WERI-Rb-1 (cell line): Measurements from ENCODE around the gene TTBK1.

Experiments
- DNase-seq: peaks from one replicate; pipeline ENCODE4 v3.0.0-alpha.2; 2020
- H3K27ac ChIP-seq: fragments of 250-450 bp; sonication (Bioruptor Pico); 2 replicates; pipeline ENCODE4 v1.5.1; 2020; ENCODE audit warnings: mild to moderate bottlenecking, moderate library complexity
- H3K27me3 ChIP-seq: fragments of 250-450 bp; sonication (Bioruptor Pico); 2 replicates; pipeline ENCODE4 v1.5.1; 2021; ENCODE audit warnings: mild to moderate bottlenecking, low read depth, moderate library complexity; ENCODE audit not compliant: insufficient read depth, severe bottlenecking
- H3K36me3 ChIP-seq: fragments of 250-450 bp; sonication (Bioruptor Pico); 2 replicates; pipeline ENCODE4 v1.5.1; 2020; ENCODE audit warnings: mild to moderate bottlenecking, moderate library complexity
- H3K4me3 ChIP-seq: 2 replicates; pipeline ENCODE4 v1.5.1; 2011; ENCODE audit warnings: low read depth, mild to moderate bottlenecking, control low read depth, low read length
- H3K9me3 ChIP-seq: fragments of 250-450 bp; sonication (Bioruptor Pico); 2 replicates; pipeline ENCODE4 v1.5.1; 2021; ENCODE audit warnings: mild to moderate bottlenecking, moderate library complexity; ENCODE audit not compliant: severe bottlenecking
- CTCF ChIP-seq: IDR thresholded peaks from 2 replicates; pipeline ENCODE4 v1.5.1; 2011; ENCODE audit warnings: low read depth, mild to moderate bottlenecking, control low read depth, inconsistent platforms, low read length

The TTBK1 gene

GRCh38 chr6:43235841-43236240, 7.4 kb upstream of the TTBK1 start:
- Histone ChIP-seq H3K9me3 (peaks cover 8% of the 10 kb centered on the region), H3K27me3 (no peaks in the 10 kb centered on the region), H3K4me3 (no peak overlapping the region), H3K27ac (no peak overlapping the region), H3K36me3 (no peaks in the 10 kb centered on the region)
- TF ChIP-seq CTCF = no peak
- no peak for DNase-seq

DNA sequence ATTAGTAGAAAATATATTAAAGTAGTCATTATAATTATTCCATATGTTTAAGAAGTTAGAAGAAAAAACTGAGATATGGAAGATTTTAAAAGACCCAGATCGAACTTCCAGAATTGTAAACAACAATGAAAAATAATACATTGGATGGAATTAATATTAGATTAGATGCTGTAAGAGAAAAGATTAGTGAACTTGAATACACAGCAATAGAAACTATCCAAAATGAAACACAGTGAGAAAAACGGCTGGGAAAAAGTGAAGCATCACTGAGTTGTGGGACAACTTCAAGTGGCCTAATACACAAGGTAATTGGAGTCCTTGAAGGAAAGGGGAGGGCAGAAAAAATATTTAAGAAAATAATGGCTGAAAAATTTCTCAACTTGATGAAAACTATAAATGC, 4.2 kb upstream of the TTBK1 start:
- H3K36me3 ChIP-seq = no peaks in the 10 kb centered on the region
- TF ChIP-seq CTCF = no peak
- no peak overlapping the region for H3K27ac ChIP-seq
- peaks cover 11% of the 10 kb centered on the region for H3K9me3 ChIP-seq
- H3K27me3 ChIP-seq = peaks cover 29% of the 10 kb centered on the region
- no peak for DNase-seq
- H3K4me3 ChIP-seq = no peak overlapping the region

GRCh38 chr6:43240950-43241349, 2.3 kb upstream of the TTBK1 start:
- DNase-seq = no peak
- no peak for TF ChIP-seq CTCF
- H3K9me3 ChIP-seq = peaks cover 11% of the 10 kb centered on the region
- H3K36me3 ChIP-seq = no peaks in the 10 kb centered on the region
- no peak overlapping the region for H3K27ac ChIP-seq
- H3K27me3 ChIP-seq = peaks cover 48% of the 10 kb centered on the region
- no peak overlapping the region for H3K4me3 ChIP-seq

DNA sequence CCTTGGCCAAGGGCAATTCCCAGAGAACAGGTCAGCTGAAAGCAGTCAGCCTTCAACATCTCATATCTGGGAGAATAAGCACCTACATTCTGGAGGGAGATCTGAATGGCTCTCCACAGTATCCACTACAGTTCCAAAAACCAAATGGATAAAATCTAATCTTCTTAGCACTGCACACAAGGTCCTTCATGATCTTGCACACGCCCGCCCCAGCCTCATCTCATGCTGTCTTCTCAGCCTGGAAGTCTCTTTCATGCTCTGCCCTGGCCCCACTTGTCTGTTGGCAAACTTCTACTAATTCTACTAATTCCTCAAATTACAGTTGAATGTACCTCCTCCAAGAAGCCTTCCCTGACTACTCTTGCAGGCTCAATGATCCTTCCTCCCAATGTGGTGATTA, 1.8 kb upstream of the TTBK1 start:
- H3K4me3 ChIP-seq = no peak overlapping the region
- no peak for DNase-seq
- TF ChIP-seq CTCF = no peak
- H3K9me3 ChIP-seq = peaks cover 11% of the 10 kb centered on the region
- H3K27ac ChIP-seq = no peak overlapping the region
- H3K36me3 ChIP-seq = no peaks in the 10 kb centered on the region
- peaks cover 48% of the 10 kb centered on the region for H3K27me3 ChIP-seq

- no peak for DNase-seq
- no peak overlapping the region for H3K27ac ChIP-seq
- H3K36me3 ChIP-seq = no peaks in the 10 kb centered on the region
- no peak overlapping the region for H3K4me3 ChIP-seq
- H3K27me3 ChIP-seq = peaks cover 48% of the 10 kb centered on the region
- TF ChIP-seq CTCF = no peak
- peaks cover 10% of the 10 kb centered on the region for H3K9me3 ChIP-seq
These were observed 512 bp downstream of the TTBK1 start for GRCh38 chr6:43243664-43244321.
